ENCODE results near the gene CLEC2B.

The CLEC2B gene

GRCh38 chr12:9870286-9870866 is 1.2 kb upstream of the CLEC2B start:
- in situ Hi-C loops (cut with HindIII; ENCODE audit: low sequenced_read_pairs) = no loop called here

DNA sequence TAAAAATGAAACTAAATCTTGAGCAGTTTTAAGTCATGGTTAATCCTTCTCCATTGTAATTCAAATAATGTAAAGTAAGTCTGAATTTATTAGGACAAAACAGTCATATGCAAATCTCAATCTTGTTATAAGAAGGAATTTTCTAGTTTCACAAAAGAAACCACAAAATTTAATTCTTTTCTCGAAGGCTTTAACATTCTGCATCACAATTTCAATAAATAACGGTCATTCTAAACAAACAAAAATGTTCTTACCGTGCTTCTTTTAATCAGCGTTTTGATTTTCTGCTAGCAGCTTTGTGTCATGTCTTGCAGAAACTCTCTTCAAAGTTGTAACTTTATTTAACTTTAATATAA is 225 bp downstream of the CLEC2B start:
- in situ Hi-C loops (cut with HindIII; ENCODE audit: low sequenced_read_pairs) = no loop called here

- in situ Hi-C loops (cut with HindIII; ENCODE audit: low sequenced_read_pairs) = no loop called here
Measured at GRCh38 chr12:9868311-9868801, 798 bp downstream of the CLEC2B start.

DNA sequence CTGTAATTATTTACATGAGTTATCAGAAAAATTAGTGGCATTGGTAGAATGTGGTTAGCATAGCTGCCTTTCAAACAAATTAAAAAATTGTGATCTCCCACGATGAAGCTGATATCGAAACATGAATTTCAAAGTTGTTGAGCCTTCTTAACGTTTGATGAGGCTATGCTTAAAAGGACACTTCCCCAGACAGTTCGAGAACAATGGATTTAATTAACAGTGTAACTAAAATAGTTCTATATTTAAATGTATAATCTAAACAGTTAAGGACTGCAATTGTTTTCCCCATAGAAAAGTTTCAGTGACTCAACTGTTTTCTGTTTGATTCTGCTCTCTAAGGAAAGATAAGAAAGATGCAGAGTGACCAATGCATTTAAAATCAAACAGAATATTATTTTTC is 1.6 kb downstream of the CLEC2B start:
- in situ Hi-C loops (cut with HindIII; ENCODE audit: low sequenced_read_pairs) = no loop called here

DNA sequence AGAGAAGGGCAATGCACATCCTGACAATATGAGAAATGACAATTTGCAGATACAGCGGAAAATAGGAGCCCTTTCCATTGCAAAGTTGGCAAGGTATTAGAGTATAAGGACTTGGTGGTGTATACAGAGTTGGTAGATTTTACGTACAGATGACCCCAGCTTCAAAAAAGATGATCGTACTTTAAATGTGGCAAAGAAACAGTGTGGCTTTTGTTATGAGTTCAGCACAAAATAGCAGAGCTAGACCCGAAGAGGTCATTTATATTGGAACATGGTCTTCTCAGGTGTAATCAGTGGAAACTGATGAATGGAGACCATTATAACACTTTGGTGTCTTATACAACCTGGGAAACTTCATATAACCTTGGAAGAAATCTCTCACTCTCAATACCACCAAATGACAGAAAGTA is 2.3 kb downstream of the CLEC2B start:
- in situ Hi-C loops (cut with HindIII; ENCODE audit: low sequenced_read_pairs) = no loop called here

- in situ Hi-C loops (cut with HindIII; ENCODE audit: low sequenced_read_pairs) = no loop called here
Measured at GRCh38 chr12:9864913-9865675, 4.1 kb downstream of the CLEC2B start.

GRCh38 chr12:9858135-9858534 is 11.0 kb downstream of the CLEC2B start:
- in situ Hi-C loops (cut with HindIII; ENCODE audit: low sequenced_read_pairs) = no loop called here

GRCh38 chr12:9856894-9857293 is 12.3 kb downstream of the CLEC2B start:
- in situ Hi-C loops (cut with HindIII; ENCODE audit: low sequenced_read_pairs) = no loop called here

DNA sequence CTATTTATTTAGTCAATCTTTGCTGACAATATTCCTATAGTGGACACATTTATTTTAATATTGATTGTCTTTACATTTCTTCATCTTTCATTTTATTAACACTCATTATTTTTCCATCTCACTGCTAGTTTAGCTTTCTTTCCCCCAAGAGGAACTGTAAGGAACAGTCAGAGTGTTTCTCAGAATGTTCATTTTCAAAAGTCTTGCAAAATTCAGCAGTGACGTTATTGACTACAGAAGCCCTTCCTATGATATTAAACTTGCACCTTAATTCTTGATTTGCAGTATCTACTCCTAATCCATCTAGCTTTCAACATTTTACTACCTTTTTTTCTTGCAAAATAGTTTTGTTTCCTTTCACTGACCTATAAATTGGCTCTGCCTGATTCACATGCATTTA is 13.0 kb downstream of the CLEC2B start:
- in situ Hi-C loops (cut with HindIII; ENCODE audit: low sequenced_read_pairs) = no loop called here

DNA sequence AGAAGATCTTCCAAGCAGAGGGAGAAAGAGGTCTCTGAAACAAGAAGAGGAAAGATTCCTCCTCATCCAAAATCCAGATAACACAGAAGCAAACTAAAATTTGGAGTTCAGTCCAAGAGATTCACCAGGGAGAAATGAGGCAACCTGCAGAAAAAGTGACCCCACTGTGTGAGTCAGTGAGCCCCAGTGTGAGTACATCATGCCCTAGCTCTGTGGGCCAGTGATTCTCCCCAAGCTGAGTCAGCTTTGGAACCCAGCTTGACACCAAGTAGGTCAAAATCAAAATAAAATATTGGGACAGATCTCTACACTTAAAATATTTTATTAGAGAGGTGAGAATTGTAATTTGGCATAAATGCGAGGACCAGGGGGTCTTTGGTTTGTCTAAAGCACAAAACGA is 17.2 kb downstream of the CLEC2B start:
- in situ Hi-C loops (cut with HindIII; ENCODE audit: low sequenced_read_pairs) = no loop called here

DNA sequence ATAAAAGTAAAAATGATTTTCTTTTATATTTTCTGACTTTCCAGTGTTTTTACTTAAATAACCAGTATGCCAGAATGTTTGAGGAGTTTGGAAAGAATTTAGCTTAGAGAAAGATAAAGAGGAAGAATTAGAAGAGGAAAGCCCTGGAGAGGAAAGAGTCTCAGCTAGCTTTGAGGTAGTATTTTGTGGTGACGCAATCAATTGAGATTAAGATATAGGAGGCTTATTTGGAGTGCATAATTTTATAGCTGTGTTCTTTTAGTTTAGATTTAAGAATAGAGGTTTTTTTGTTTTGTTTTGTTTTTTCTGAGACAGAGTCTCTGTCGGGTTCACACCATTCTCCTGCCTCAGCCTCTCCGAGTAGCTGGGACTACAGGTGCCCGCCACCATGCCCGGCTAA is 18.1 kb downstream of the CLEC2B start:
- in situ Hi-C loops (cut with HindIII; ENCODE audit: low sequenced_read_pairs) = no loop called here

- in situ Hi-C loops (cut with HindIII; ENCODE audit: low sequenced_read_pairs) = no loop called here
Measured at GRCh38 chr12:9848899-9849298, 20.3 kb downstream of the CLEC2B start.

- in situ Hi-C loops (cut with HindIII; ENCODE audit: low sequenced_read_pairs) = no loop called here
Measured at GRCh38 chr12:9843407-9843806, 25.7 kb downstream of the CLEC2B start.

GRCh38 chr12:9831720-9832119 is 37.4 kb downstream of the CLEC2B start:
- in situ Hi-C loops (cut with HindIII; ENCODE audit: low sequenced_read_pairs) = no loop called here

DNA sequence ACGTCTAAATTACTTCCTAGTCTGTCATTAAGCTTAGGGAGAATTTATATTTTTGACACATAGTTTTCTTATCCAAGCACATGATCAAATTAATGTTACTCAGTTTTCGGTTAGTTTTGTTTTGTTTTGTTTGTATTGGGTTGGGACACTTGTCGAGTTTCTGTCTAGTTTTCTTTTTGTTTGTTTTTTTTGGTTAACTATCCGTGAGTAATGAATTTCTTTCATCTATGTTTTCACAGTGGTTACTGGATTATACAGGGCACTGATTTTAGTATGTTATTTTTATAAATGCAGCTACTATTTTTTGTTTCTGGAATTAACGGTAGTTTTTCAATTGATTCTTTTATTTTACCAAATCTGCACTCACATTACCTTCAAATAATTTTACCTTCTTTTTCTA is 39.2 kb downstream of the CLEC2B start:
- in situ Hi-C loops (cut with HindIII; ENCODE audit: low sequenced_read_pairs) = no loop called here

- in situ Hi-C loops (cut with HindIII; ENCODE audit: low sequenced_read_pairs) = no loop called here
Measured at GRCh38 chr12:9829483-9829882, 39.7 kb downstream of the CLEC2B start.

DNA sequence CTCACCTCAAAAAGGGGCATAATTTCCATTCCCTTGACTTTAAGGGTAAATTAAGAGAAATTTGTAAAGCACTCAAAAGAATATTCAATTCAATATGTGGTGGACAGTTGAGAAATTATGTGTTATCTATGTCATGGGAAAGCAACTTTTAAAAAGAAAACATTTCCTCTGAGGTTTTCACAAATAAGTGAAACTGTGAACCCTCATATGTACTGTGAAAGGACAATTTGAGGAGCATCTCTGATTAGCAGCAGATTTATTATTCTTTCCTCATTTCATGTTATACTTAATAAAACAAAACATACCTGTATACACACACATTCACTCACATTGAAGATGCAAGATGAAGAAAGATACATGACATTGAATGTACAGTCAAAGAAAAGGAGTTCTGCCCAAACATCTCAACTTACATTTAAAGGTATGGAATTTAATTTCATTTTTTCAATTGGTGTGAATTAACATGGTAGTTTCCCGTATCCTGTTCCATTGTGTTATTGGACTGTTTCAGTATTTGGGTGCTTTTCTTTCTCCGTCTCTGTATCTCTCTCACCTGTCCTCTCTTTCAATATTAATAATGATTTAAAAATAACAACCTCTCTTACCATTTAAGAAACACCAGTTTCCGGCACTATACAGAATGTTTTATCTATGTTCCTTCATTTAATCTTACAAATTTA is 41.8 kb downstream of the CLEC2B start, which contains the start of gene KLRF1:
TSS of gene KLRF1 (plus strand) at position 273 of the 680 bp plus-strand sequence. CDS start at position 337, 64 bp downstream.
- in situ Hi-C loops (cut with HindIII; ENCODE audit: low sequenced_read_pairs) = no loop called here

DNA sequence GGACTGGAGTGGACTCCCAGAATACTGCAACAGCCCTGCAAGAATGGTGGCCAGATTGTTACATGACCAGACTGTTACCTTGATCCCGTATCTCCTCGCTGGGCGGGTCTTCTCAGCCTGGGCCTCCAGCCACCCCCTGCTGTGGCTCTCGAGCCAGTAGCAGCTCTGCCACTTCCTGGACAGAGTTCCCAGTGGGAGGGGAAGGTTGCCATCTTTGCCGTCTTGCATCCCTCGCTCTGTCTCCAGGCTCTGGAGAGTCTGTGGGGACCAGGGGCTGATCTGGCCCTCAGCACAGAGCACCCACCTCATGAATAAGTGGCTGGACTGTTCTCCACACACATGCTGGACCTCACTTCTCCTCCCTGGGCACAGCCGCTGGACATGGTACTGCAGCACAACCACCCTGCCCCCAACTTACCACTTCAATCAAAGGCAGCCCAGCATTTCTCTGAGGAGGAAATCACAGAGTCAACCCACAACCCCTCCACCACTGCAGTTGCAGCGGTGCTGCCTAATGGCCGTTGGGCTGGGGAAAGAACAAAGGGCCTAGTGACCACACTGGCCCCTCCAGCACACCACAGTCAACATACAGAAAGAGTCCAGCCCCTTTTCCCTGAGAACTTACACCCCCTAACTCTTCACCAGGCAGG is 48.7 kb downstream of the CLEC2B start:
- in situ Hi-C loops (cut with HindIII; ENCODE audit: low sequenced_read_pairs) = loop anchor here (5.0 kb wide), 1 partner anchor 72 kb away; no protein-coding TSS in a partner anchor

- in situ Hi-C loops (cut with HindIII; ENCODE audit: low sequenced_read_pairs) = no loop called here
Measured at GRCh38 chr12:9813821-9814798, 55.0 kb downstream of the CLEC2B start.

- in situ Hi-C loops (cut with HindIII; ENCODE audit: low sequenced_read_pairs) = no loop called here
Measured at GRCh38 chr12:9811621-9812020, 57.5 kb downstream of the CLEC2B start.

Measured in endothelial cell of hepatic sinusoid (primary cell).